ENCODE measurements around the gene HSF4.

GRCh38 chr16:67183627-67184452 is 19.3 kb downstream of the HSF4 start, which contains the start of gene MATCAP1:
- TF ChIP-seq CTCF (IDR thresholded peaks at IDR 0.05) (no peak), ZFX (IDR thresholded peaks at IDR 0.05; ENCODE audit: borderline replicate concordance) (no peak)

All from 22Rv1 (cell line).